Stomach smooth muscle (tissue), 2 donors: ENCODE measurements around the gene MAP10.

Experiments used
- H3K27ac ChIP-seq: one replicate; pipeline ENCODE4 v1.7.0; 2013; ENCODE audit warnings: mild to moderate bottlenecking, low read length, inconsistent platforms
- H3K27me3 ChIP-seq, 2 donors: one replicate each; pipeline ENCODE4 v1.7.0; 2013; ENCODE audit warnings: low read length in 2 of 2; ENCODE audit not compliant: insufficient read depth in 2 of 2, control insufficient read depth in 1 of 2
- H3K36me3 ChIP-seq, 2 donors: one replicate each; pipeline ENCODE4 v1.7.0; 2013; ENCODE audit warnings: low read length in 2 of 2; ENCODE audit not compliant: control insufficient read depth in 2 of 2, insufficient read depth in 2 of 2
- H3K4me1 ChIP-seq: one replicate; pipeline ENCODE4 v1.7.0; 2013; ENCODE audit warnings: low read length; ENCODE audit not compliant: control insufficient read depth, insufficient read depth
- H3K4me3 ChIP-seq, 2 donors: one replicate each; pipeline ENCODE4 v1.7.0; 2013; ENCODE audit warnings: low read length in 2 of 2
- H3K9ac ChIP-seq, 2 donors: one replicate each; pipeline ENCODE4 v1.7.0; 2013; ENCODE audit warnings: low read length in 2 of 2, mild to moderate bottlenecking in 1 of 2
- H3K9me3 ChIP-seq, 2 donors: one replicate each; pipeline ENCODE4 v1.7.0; 2013; ENCODE audit warnings: low read length in 2 of 2; ENCODE audit not compliant: control insufficient read depth in 2 of 2
- donor health status: healthy.
- donor health status: Pancreatic carcinoma.

The MAP10 gene

DNA sequence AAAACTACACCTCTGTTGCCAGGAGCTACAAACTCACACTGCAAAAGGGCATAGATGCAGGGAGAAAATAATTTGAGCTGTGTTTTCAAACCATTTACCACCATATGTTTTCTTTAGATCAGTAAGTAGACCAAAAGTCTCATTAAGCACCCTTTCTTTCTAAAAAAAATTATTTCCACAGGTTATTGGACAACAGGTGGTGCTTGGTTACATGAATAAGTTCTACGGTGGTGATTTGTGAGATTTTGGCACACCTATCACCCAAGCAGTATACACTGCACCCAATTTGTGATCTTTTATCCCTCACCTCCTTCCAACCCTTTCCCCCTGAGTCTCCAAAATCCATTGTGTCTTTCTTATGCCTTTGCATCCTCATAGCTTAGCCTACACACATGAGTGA, 21.1 kb downstream of the MAP10 start:
- Histone ChIP-seq H3K27ac (no peak overlapping the region), H3K4me1 (no peaks in the 10 kb centered on the region), H3K9me3 (no peaks in the 10 kb centered on the region), H3K9ac (no peak overlapping the region), H3K27me3 (no peaks in the 10 kb centered on the region), H3K36me3 (no peaks in the 10 kb centered on the region), H3K4me3 (no peak overlapping the region)

GRCh38 chr1:232830661-232831060, 25.4 kb downstream of the MAP10 start:
- no peak overlapping the region for H3K4me3 ChIP-seq
- H3K9me3 ChIP-seq: no peaks in the 10 kb centered on the region
- H3K4me1 ChIP-seq: no peaks in the 10 kb centered on the region
- no peaks in the 10 kb centered on the region for H3K27me3 ChIP-seq
- no peak overlapping the region for H3K27ac ChIP-seq
- no peak overlapping the region for H3K9ac ChIP-seq
- no peaks in the 10 kb centered on the region for H3K36me3 ChIP-seq

GRCh38 chr1:232831895-232832294, 26.7 kb downstream of the MAP10 start:
- no peaks in the 10 kb centered on the region for H3K36me3 ChIP-seq
- no peak overlapping the region for H3K9ac ChIP-seq
- H3K9me3 ChIP-seq: no peaks in the 10 kb centered on the region

DNA sequence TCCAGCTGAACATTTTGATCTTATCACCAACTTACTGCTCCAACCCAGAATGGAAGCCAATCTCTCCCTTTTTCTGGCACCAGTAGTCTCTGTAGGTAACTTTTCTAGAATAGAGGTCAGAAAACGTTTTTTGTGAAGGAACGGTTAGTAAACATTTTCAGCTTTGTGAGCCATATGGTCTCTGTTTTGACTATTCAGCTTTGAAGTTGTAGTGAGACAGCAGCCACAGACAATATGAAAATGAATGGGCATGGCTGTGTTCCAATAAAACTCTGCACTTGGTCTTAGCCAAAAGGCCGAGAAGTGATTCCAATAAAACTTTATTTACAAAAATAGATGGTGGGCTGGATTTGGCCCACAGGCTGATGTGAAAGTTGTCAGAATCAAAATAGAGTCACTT, 28.9 kb downstream of the MAP10 start:
- Histone ChIP-seq H3K27me3 (no peaks in the 10 kb centered on the region), H3K36me3 (no peaks in the 10 kb centered on the region), H3K9me3 (no peaks in the 10 kb centered on the region), H3K4me3 (no peak overlapping the region), H3K4me1 (no peaks in the 10 kb centered on the region), H3K27ac (no peak overlapping the region), H3K9ac (no peak overlapping the region)

More at GRCh38 chr1:232831895-232832294, 26.7 kb downstream of the MAP10 start:
- Histone ChIP-seq H3K4me1 (no peaks in the 10 kb centered on the region), H3K4me3 (no peak overlapping the region), H3K27me3 (no peaks in the 10 kb centered on the region), H3K27ac (no peak overlapping the region)

GRCh38 chr1:232835166-232835565, 29.9 kb downstream of the MAP10 start:
- Histone ChIP-seq H3K36me3 (no peaks in the 10 kb centered on the region), H3K27me3 (no peaks in the 10 kb centered on the region), H3K4me1 (no peaks in the 10 kb centered on the region), H3K9me3 (peaks cover 0 to 2% of the 10 kb centered on the region in 2 donors), H3K9ac (no peak overlapping the region), H3K27ac (no peak overlapping the region), H3K4me3 (no peak overlapping the region)

- no peak overlapping the region for H3K9ac ChIP-seq
- peaks cover 0 to 2% of the 10 kb centered on the region in 2 donors for H3K9me3 ChIP-seq
- H3K27ac ChIP-seq: no peak overlapping the region
- no peaks in the 10 kb centered on the region for H3K36me3 ChIP-seq
- H3K4me3 ChIP-seq: no peak overlapping the region
- H3K27me3 ChIP-seq: no peaks in the 10 kb centered on the region
- H3K4me1 ChIP-seq: no peaks in the 10 kb centered on the region
Observed at GRCh38 chr1:232837087-232837486, 31.9 kb downstream of the MAP10 start.

GRCh38 chr1:232841823-232842565, 36.8 kb downstream of the MAP10 start:
- H3K36me3 ChIP-seq: no peaks in the 10 kb centered on the region
- H3K4me3 ChIP-seq: no peak overlapping the region
- no peak overlapping the region for H3K27ac ChIP-seq
- H3K27me3 ChIP-seq: no peaks in the 10 kb centered on the region
- H3K9ac ChIP-seq: no peak overlapping the region
- H3K9me3 ChIP-seq: peaks cover 0 to 2% of the 10 kb centered on the region in 2 donors
- no peaks in the 10 kb centered on the region for H3K4me1 ChIP-seq

DNA sequence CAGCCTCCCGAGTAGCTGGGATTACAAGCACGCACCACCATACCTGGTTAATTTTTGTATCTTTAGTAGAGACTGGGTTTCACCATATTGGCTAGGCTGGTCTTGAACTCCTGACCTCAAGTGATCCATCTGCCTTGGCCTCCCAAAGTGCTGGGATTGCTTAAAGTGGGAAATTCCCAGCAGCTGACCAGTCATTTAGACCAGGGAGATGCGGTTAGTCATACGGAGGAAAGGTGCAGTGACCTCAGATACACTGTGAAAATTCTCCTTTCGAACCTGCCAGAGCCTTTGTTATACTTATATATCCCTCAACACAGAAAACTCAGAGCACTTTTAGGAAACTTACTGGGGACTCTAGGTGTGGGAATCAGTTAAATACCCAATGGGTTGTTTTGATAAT, 39.6 kb downstream of the MAP10 start:
- Histone ChIP-seq H3K27me3 (no peaks in the 10 kb centered on the region), H3K9me3 (peaks cover 0 to 2% of the 10 kb centered on the region in 2 donors), H3K9ac (no peak overlapping the region), H3K36me3 (no peaks in the 10 kb centered on the region), H3K4me3 (no peak overlapping the region), H3K4me1 (no peaks in the 10 kb centered on the region), H3K27ac (no peak overlapping the region)

GRCh38 chr1:232845406-232845955, 40.3 kb downstream of the MAP10 start:
- Histone ChIP-seq H3K27me3 (no peaks in the 10 kb centered on the region), H3K36me3 (no peaks in the 10 kb centered on the region), H3K4me3 (no peak overlapping the region), H3K27ac (no peak overlapping the region), H3K9me3 (no peaks in the 10 kb centered on the region), H3K4me1 (no peaks in the 10 kb centered on the region), H3K9ac (no peak overlapping the region)

DNA sequence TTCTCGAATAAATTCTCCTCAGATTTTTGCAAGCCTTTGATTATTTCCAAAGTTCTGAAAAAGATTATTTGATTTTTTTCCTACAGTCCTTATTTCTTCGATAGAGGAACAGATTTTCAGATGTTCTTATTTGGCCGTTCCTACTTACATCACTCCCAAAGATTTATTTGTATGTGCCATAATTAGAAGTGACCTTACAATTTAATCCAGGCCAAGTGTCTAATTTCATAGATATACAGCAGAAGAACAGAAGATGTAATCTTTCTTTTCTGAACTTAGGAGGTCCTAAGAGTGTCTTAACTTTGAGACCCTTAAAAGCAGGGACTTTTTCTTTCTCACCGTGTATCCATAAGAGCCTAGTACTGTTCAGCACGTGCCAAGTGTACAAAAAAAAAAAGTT, 46.3 kb downstream of the MAP10 start:
- H3K27me3 ChIP-seq: no peaks in the 10 kb centered on the region
- H3K4me1 ChIP-seq: no peaks in the 10 kb centered on the region
- H3K36me3 ChIP-seq: no peaks in the 10 kb centered on the region
- H3K9me3 ChIP-seq: no peaks in the 10 kb centered on the region
- no peak overlapping the region for H3K9ac ChIP-seq
- no peak overlapping the region for H3K27ac ChIP-seq
- no peak overlapping the region for H3K4me3 ChIP-seq
